GM21381 (cell line): ENCODE data around the gene TBC1D22A.
"Not testable (repeated sequence)": the region's sequence is repeated elsewhere in the genome, so short reads cannot be mapped to it uniquely, and the experiment has no call there.

Source experiments
- ATAC-seq: cut with Tn5 transposase; IDR thresholded peaks from one replicate; pipeline ENCODE4 v1.9.1; 2021; ENCODE audit warnings: mild to moderate bottlenecking, moderate library complexity; ENCODE audit not compliant: unreplicated experiment

TBC1D22A gene

GRCh38 chr22:47125603-47126002 is 363.2 kb downstream of the TBC1D22A start:
- ATAC-seq: no peak

DNA sequence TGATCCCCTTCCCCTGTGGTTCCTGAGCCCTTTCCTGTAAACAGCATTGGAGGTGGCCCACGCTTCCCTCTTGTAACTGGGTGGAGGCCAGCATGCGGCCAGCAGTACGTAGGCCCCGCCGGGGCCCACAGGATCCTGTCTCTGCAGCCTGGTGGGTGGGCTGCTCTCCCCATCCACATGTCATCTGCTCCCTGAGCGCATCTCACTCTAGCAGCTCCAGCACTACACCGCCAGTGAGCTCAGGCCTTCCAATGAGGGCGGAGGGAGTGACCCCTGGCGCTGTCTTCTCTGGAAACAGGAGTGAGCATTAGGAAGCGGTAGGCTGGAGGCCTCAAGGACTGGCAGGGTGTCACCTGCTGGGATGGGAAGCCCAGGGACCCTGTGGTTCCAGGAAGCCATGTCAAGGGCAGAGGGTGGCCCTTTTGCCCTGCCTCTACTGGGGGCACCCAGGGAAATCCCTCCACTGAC is 363.9 kb downstream of the TBC1D22A start:
- ATAC-seq: no peak

DNA sequence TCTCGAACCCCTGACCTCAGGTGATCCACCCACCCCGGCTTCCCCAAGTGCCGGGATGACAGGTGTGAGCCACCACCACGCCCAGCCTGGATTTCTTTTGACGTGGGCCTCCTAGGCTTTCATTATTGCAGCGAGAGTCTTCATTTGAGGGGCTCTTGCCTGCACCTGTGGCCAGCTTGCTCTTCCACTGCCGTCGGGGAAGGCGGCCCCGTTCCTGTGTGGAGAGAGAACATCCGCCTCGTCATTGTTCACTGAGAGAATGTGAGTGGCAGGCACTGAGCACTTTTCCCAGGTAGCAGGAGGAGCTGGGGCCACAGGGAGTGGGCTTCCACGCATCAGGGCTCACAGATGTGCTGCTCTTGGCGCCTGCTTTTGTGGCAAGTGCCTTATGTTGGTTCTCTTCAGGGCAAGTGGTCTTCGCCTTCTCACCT is 365.0 kb downstream of the TBC1D22A start:
- no peak for ATAC-seq

GRCh38 chr22:47128216-47128615 is 365.8 kb downstream of the TBC1D22A start:
- ATAC-seq: no peak

- no peak for ATAC-seq
These were observed 366.3 kb downstream of the TBC1D22A start for GRCh38 chr22:47128622-47129215.

GRCh38 chr22:47129902-47130635 is 367.6 kb downstream of the TBC1D22A start:
- no peak for ATAC-seq

- ATAC-seq: no peak
These were observed 368.6 kb downstream of the TBC1D22A start for GRCh38 chr22:47130883-47131631.

DNA sequence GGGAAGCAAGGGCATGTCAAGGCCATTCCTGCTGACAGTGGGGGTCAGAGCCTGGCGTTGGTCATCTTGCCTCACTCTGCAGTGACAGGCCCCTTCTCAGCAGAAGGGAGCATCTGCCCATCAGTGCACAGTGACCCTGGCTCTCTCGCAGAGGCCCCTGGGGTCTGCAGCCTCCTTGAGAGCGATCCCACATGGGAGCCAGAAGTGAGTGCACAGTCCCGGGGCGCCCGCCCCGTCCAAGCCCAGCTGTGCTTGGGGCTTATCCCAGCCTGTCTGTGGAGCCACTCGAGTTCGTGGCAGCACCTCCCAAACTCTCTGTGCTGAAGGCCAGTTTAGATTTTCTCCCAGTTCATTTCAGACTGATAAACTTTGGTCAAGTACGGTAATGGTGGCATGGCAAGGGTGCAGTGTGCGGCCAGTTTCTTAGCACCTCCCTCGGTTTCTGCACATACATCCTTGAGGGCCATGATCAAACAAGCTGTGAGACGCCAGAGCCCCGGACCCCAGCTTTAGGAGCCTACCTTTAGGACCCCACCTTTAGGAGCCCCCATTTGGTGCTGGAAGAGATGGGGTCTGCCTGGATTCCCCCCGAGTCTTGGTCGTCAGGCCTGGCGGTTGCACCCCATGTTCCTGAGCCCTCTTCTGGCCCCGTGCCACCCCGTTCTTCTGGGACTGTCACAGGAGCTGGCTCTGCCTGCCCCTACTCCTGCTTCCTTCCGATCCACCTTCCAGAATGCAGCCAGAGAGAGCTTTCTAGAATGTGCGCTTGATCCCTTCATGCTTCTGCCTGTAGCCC is 369.4 kb downstream of the TBC1D22A start:
- no peak for ATAC-seq

DNA sequence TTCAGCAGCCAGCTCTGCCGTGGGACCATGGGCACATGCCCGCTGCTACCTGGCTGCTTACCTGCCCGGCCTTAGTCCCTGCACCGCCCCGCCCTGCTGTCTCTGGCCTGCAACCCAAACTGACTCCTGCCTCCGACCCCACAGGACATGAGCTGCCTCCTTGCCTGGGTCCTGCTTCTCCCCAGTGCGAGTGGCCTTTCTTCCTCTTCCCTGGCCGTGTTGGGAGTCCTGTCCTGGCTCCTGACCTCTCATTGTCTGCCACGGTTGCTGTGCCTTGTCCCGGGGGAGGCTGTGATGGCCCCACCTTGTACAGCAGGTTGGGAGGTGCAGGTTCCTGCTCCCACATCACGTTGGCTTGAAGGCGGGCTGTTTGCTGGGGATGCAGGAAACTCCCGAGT is 370.0 kb downstream of the TBC1D22A start:
- ATAC-seq: no peak

- ATAC-seq: no peak
These were observed 370.9 kb downstream of the TBC1D22A start for GRCh38 chr22:47133061-47133969.

GRCh38 chr22:47134222-47134621 is 371.8 kb downstream of the TBC1D22A start:
- no peak for ATAC-seq

GRCh38 chr22:47135338-47135737 is 372.9 kb downstream of the TBC1D22A start:
- ATAC-seq: no peak

- ATAC-seq: no peak
These were observed 373.6 kb downstream of the TBC1D22A start for GRCh38 chr22:47136050-47136449.

GRCh38 chr22:47136671-47137070 is 374.2 kb downstream of the TBC1D22A start:
- ATAC-seq: no peak

DNA sequence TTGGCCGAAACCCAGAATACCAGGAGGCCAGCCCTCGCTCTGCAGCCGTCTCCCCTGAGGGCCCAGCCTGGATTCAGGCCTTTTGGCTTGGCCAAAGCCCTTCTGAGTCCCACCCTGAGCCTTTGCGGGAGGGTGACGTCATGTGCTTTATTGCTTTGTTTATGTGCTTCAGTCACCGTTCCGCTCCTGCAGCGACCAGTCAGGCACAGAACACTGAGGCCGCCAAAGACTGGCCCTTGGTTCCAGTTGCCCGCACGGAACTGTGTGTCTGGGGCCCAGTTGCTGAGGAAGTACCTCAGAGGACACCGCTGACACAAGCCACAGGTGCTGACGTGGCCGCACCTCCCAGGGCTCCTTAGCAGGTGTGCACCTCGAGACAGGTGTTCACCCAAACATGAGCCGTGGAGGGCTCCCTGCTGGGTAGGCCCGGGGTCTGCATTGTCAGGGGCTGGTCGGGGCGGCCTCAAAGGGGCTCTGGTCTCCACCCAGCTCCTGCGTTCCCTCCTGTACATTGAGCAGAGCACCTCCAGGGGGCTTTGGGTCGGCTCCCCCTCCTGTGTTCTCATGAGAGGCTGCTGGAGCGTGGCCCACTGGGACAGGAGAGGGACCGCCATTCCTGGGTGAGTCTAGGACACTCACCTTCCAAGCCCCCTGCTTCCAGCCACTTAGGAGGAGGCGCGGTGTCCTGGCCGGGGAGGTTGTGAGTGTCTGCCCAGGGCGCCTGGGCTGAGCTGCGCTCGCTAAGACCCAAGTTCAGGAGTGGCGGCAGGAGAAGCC is 376.8 kb downstream of the TBC1D22A start:
- no peak for ATAC-seq

GRCh38 chr22:47139790-47140119 is 377.3 kb downstream of the TBC1D22A start:
- no peak for ATAC-seq

- not testable (repeated sequence) for ATAC-seq
These were observed 378.5 kb downstream of the TBC1D22A start for GRCh38 chr22:47140975-47141374.

GRCh38 chr22:47142427-47143046 is 380.1 kb downstream of the TBC1D22A start:
- ATAC-seq: no peak
